WTC11 (cell line): ENCODE measurements around the gene DLX6. TPM values are rescaled to one million over a fixed set of nuclear protein-coding genes. Genes with fewer than 3 reads are reported as not detected.

ENCODE experiments used
- total RNA-seq: library from RNA; stranded (reverse); gene quantifications from 3 replicates; pipeline ENCODE4 v1.2.3, GENCODE V29; 2021

The DLX6 gene
- total RNA-seq, 1 experiment from 2014 or later, result 0.09 TPM

Other genes starting within 250 kb of the DLX6 start
- not detected in 3 replicates for gene DLX5, start 19.3 kb downstream of the DLX6 start, total RNA-seq
- 25.5 to 32.0 TPM (median 26.1 TPM) in 3 replicates for gene SDHAF3, start 112.1 kb downstream of the DLX6 start, total RNA-seq